ENCODE results near the gene MEF2B. TPM values are rescaled to one million over a fixed set of nuclear protein-coding genes. Genes with fewer than 3 reads are reported as not detected.

Gene MEF2B
- total and polyA plus RNA-seq, 10 of the 15 experiments (the other 5 are each of a cell fraction or from before 2014, with no cell fraction given): 0.09 to 33.0 (median 8.9) TPM

- BruUV-seq (replicated peaks): no TSS peak
- Histone ChIP-seq H3K9ac (ENCODE audit: control insufficient read depth, insufficient read depth, low read length) (peak within 1 kb of the TSS; percentile 98), H3K4me2 (ENCODE audit: control insufficient read depth, insufficient read depth) (peak within 1 kb of the TSS; percentile 98), H3K36me3 (ENCODE audit: control insufficient read depth in 2 of 2, insufficient read depth in 2 of 2, low read length in 1 of 2) (peaks cover 5% of the 10 kb centered on the region in 2 experiments; a peak in 3 of 4 replicates), H3K4me3 (peak within 1 kb of the TSS; percentile 85), H4K20me1 (ENCODE audit: control insufficient read depth, insufficient read depth) (no peaks in the 10 kb centered on the region), H3K9me3 (replicated peaks; ENCODE audit: control insufficient read depth, insufficient read depth, low read length) (no peaks in the 10 kb centered on the region), H3K27me3 (replicated peaks in 1 of 2; ENCODE audit: control insufficient read depth in 2 of 2, insufficient read depth in 2 of 2, low read length in 1 of 2) (no peaks in the 10 kb centered on the region), H3K79me2 (ENCODE audit: control insufficient read depth, insufficient read depth, low read length) (peaks cover 34% of the 10 kb centered on the region), H3K27ac (ENCODE audit: control insufficient read depth, insufficient read depth) (peak within 1 kb of the TSS; percentile 97), H3K4me1 (ENCODE audit: control insufficient read depth, insufficient read depth, low read length) (peaks cover 11% of the 10 kb centered on the region), H2AFZ (ENCODE audit: control insufficient read depth, low read depth, low read length) (peak within 1 kb of the TSS; percentile 92)
- POLR2A ChIA-PET: interaction anchor here (0.7 to 3.0 kb wide), 7 partner anchors 10 to 213 kb away, joined by 3 to 25 read pairs (median 7); partner anchors contain the start of genes GATAD2A, MEF2B and NR2C2AP
- SMC1A ChIA-PET (ENCODE audit: uncharacterized antibody, unreplicated experiment): interaction anchor here (1.2 to 2.1 kb wide), 7 partner anchors 8 to 171 kb away, joined by 3 to 12 read pairs (median 5); partner anchors contain the start of gene NR2C2AP
- CTCF ChIA-PET: interaction anchor here (0.6 to 2.3 kb wide), 9 partner anchors 11 to 298 kb away, joined by 3 to 13 read pairs (median 3); partner anchors contain the start of genes COPE, DDX49, MEF2B and NR2C2AP
- RAD21 ChIA-PET (ENCODE audit: unreplicated experiment): interaction anchor here (0.7 to 2.2 kb wide), 5 partner anchors 10 to 125 kb away, joined by 3 to 15 read pairs (median 4); partner anchors contain the start of gene NR2C2AP
- WGBS (ENCODE audit: insufficient coverage, insufficient replicate concordance, low lambda C conversion rate, missing lambda C conversion rate): under 1% methylated on average over 50 of the region's 53 CpGs
- in situ Hi-C loops (cut with MboI): no loop called here
- intact Hi-C loops (cut with micrococcal nuclease; ENCODE audit: unreplicated experiment): loop anchor here (2.0 kb wide), 1 partner anchor 129 kb away; the partner anchor contains the start of genes MAU2 and SUGP1
- FAIRE-seq (peak; percentile 99), ATAC-seq (peak; percentile 94), DNase-seq (ENCODE audit: low read depth, low spot score) (peak; percentile 97)
- TF ChIP-seq NBN (IDR thresholded peaks at IDR 0.05) (peak; percentile 92), TCF3 (IDR thresholded peaks at IDR 0.05; ENCODE audit: borderline replicate concordance, insufficient read depth, low read depth, low read length) (no peak), GABPA (IDR thresholded peaks at IDR 0.05; ENCODE audit: low read depth) (peak; percentile 99), JUND (IDR thresholded peaks at IDR 0.05; ENCODE audit: low read depth, low read length) (peak; percentile 27; the same call in 1 of the 2 replicates), BMI1 (IDR thresholded peaks at IDR 0.05; ENCODE audit: borderline replicate concordance) (no peak), MAX (IDR thresholded peaks at IDR 0.05; ENCODE audit: low read depth, low read length) (peak; percentile 58), YBX1 (IDR thresholded peaks at IDR 0.05) (no peak), SMARCA5 (IDR thresholded peaks at IDR 0.05) (peak; percentile 79; the same call in 1 of the 2 replicates), POLR2AphosphoS5 (IDR thresholded peaks at IDR 0.05; ENCODE audit: low read length) (peak; percentile 76), SREBF1 (IDR thresholded peaks at IDR 0.05; ENCODE audit: low read length) (0 out of 2 replicates have a peak, but pooled peaks have one; percentile 41), IRF4 (IDR thresholded peaks at IDR 0.05; ENCODE audit: low read depth, low read length) (peak; percentile 50; the same call in 1 of the 2 replicates), CTCF (IDR thresholded peaks at IDR 0.05 in 2 of 3, conservative IDR thresholded peaks at IDR 0.05 in 1 of 3; ENCODE audit: control insufficient read depth in 2 of 3, extremely low read depth in 1 of 3, insufficient read depth in 1 of 3, low read depth in 3 of 3, low read length in 3 of 3) (no peak), CHD4 (IDR thresholded peaks at IDR 0.05) (no peak), PBX3 (IDR thresholded peaks at IDR 0.05; ENCODE audit: insufficient replicate concordance, low read depth, low read length) (peak; percentile 3), MTA3 (IDR thresholded peaks at IDR 0.05; ENCODE audit: borderline replicate concordance, low read length) (no peak), NFYB (IDR thresholded peaks at IDR 0.05; ENCODE audit: insufficient read depth, low read depth, low read length) (peak; percentile 89)
These were observed 22.2 kb upstream of the MEF2B start, which contains the start of the genes BORCS8 and RFXANK for GRCh38 chr19:19192078-19192882. Gene BORCS8 (minus strand): TSS chr19:19192152. CDS start chr19:19192117, 35 bp downstream. Gene RFXANK (plus strand): TSS chr19:19192258. CDS start chr19:19193947, 1,689 bp downstream.
